Neuronal stem cell (in vitro differentiated cells): Measurements from ENCODE around the gene MANBA.

Experiments used
- DNase-seq: peaks from one replicate; pipeline ENCODE4 v3.0.0-alpha.2; 2013; ENCODE audit warnings: low spot score
- H2AFZ ChIP-seq: one replicate; pipeline ENCODE4 v1.6.1; 2013; ENCODE audit warnings: mild to moderate bottlenecking, low read length, inconsistent platforms
- H2AK5ac ChIP-seq: 2 replicates; pipeline ENCODE4 v1.6.1; 2013; ENCODE audit warnings: low read depth, mild to moderate bottlenecking, inconsistent platforms, low read length, moderate library complexity, mixed read lengths
- H2BK120ac ChIP-seq: 2 replicates; pipeline ENCODE4 v1.6.1; 2013; ENCODE audit warnings: low read depth, mild to moderate bottlenecking, inconsistent platforms, low read length, moderate library complexity, mixed read lengths
- H2BK12ac ChIP-seq: one replicate; pipeline ENCODE4 v1.6.1; 2013; ENCODE audit warnings: low read length, inconsistent platforms
- H2BK15ac ChIP-seq: 2 replicates; pipeline ENCODE4 v1.6.1; 2013; ENCODE audit warnings: mild to moderate bottlenecking, low read length, inconsistent platforms, mixed read lengths
- H2BK5ac ChIP-seq: one replicate; pipeline ENCODE4 v1.6.1; 2013; ENCODE audit warnings: inconsistent platforms, mild to moderate bottlenecking, low read length, moderate library complexity
- H3K14ac ChIP-seq: one replicate; pipeline ENCODE4 v1.6.1; 2013; ENCODE audit warnings: low read length, inconsistent platforms
- H3K18ac ChIP-seq: 2 replicates; pipeline ENCODE4 v1.6.1; 2013; ENCODE audit warnings: low read length, inconsistent platforms
- H3K23ac ChIP-seq: 2 replicates; pipeline ENCODE4 v1.6.1; 2013; ENCODE audit warnings: low read depth, mild to moderate bottlenecking, mixed read lengths, low read length, inconsistent platforms; ENCODE audit not compliant: poor library complexity
- H3K27ac ChIP-seq: replicated peaks from 3 replicates; pipeline ENCODE4 v1.5.1; 2013; ENCODE audit warnings: low read length, inconsistent platforms
- H3K27me3 ChIP-seq, 3 experiments: 2 replicates each; pipeline ENCODE4 v1.6.1; 2013; ENCODE audit warnings: low read length in 3 of 3, mild to moderate bottlenecking in 2 of 3, inconsistent platforms in 1 of 3, low read depth in 1 of 3, mixed read lengths in 1 of 3, moderate library complexity in 1 of 3; ENCODE audit not compliant: control insufficient read depth in 3 of 3, insufficient read depth in 3 of 3
- H3K36me3 ChIP-seq, 2 donors: replicated peaks in 1 of 2; 2 replicates each; pipeline ENCODE4 v1.6.1; 2013; ENCODE audit warnings: low read length in 2 of 2; ENCODE audit not compliant: control insufficient read depth in 2 of 2, insufficient read depth in 2 of 2
- H3K4ac ChIP-seq: 2 replicates; pipeline ENCODE4 v1.6.1; 2013; ENCODE audit warnings: inconsistent platforms, mild to moderate bottlenecking, low read length, moderate library complexity
- H3K4me1 ChIP-seq, 2 donors: 1 replicate in 1 of 2; 2 replicates in 1 of 2; pipeline ENCODE4 v1.6.1; 2013; ENCODE audit warnings: low read length in 2 of 2, low read depth in 1 of 2; ENCODE audit not compliant: control insufficient read depth in 2 of 2, insufficient read depth in 1 of 2
- H3K4me2 ChIP-seq: one replicate; pipeline ENCODE4 v1.6.1; 2013; ENCODE audit warnings: mild to moderate bottlenecking, low read length, inconsistent platforms; ENCODE audit not compliant: insufficient read depth, poor library complexity, severe bottlenecking
- H3K4me3 ChIP-seq, 2 donors: 2 replicates each; pipeline ENCODE4 v1.5.1; 2013; ENCODE audit warnings: low read length in 2 of 2, mild to moderate bottlenecking in 2 of 2, inconsistent platforms in 1 of 2, moderate library complexity in 1 of 2
- H3K79me1 ChIP-seq: one replicate; pipeline ENCODE4 v1.6.1; 2013; ENCODE audit warnings: low read depth, mild to moderate bottlenecking, inconsistent platforms, low read length, moderate library complexity
- H3K9ac ChIP-seq: one replicate; pipeline ENCODE4 v1.6.1; 2013; ENCODE audit warnings: mild to moderate bottlenecking, low read depth, low read length, inconsistent platforms; ENCODE audit not compliant: poor library complexity
- H3K9me3 ChIP-seq, 2 donors: replicated peaks in 1 of 2; 2 replicates each; pipeline versions ENCODE3 to v1.6.1; 2013; ENCODE audit warnings: low read length in 2 of 2, mild to moderate bottlenecking in 2 of 2, inconsistent platforms in 1 of 2, low read depth in 1 of 2, mixed read lengths in 1 of 2, moderate library complexity in 1 of 2; ENCODE audit not compliant: control insufficient read depth in 2 of 2, insufficient read depth in 1 of 2
- H4K8ac ChIP-seq: one replicate; pipeline ENCODE4 v1.6.1; 2013; ENCODE audit warnings: low read depth, mild to moderate bottlenecking, inconsistent platforms, low read length, moderate library complexity
- H4K91ac ChIP-seq: one replicate; pipeline ENCODE4 v1.6.1; 2013; ENCODE audit warnings: low read length, low read depth, mild to moderate bottlenecking, inconsistent platforms; ENCODE audit not compliant: poor library complexity
- WGBS, 2 donors: extraction: QIAGEN DNeasy Blood & Tissue Kit; methylation state at CpG; one replicate each; pipeline ENCODE4 v1.1.7; 2013; ENCODE audit warnings: missing lambda C conversion rate in 2 of 2, mixed read lengths in 1 of 2; ENCODE audit not compliant: insufficient read length in 2 of 2, insufficient replicate concordance in 1 of 2; ENCODE audit errors: extremely low coverage in 2 of 2; 5-methylcytosine and 5-hydroxymethylcytosine counted together

MANBA gene

GRCh38 chr4:102772738-102773340 is 12.1 kb upstream of the MANBA start:
- no CpG with 5 or more reads among the region's 4 CpGs for WGBS, 2 donors
- no peak overlapping the region for H3K4ac ChIP-seq
- H3K18ac ChIP-seq, result no peak overlapping the region
- no peak overlapping the region for H2BK12ac ChIP-seq
- no peak overlapping the region for H2BK15ac ChIP-seq
- H2BK5ac ChIP-seq, result no peak overlapping the region
- no peak overlapping the region for H2AK5ac ChIP-seq
- no peak overlapping the region for H3K27ac ChIP-seq
- H3K79me1 ChIP-seq, result no peaks in the 10 kb centered on the region
- H3K9me3 ChIP-seq, result no peaks in the 10 kb centered on the region
- no peak overlapping the region for H2AFZ ChIP-seq
- H3K4me3 ChIP-seq, result no peak overlapping the region
- H3K4me2 ChIP-seq, result no peak overlapping the region
- H3K23ac ChIP-seq, result no peak overlapping the region
- no peak overlapping the region for H4K91ac ChIP-seq
- H3K36me3 ChIP-seq, result no peaks in the 10 kb centered on the region
- no peak overlapping the region for H3K9ac ChIP-seq
- H3K4me1 ChIP-seq, result no peaks in the 10 kb centered on the region
- H2BK120ac ChIP-seq, result no peak overlapping the region
- H3K27me3 ChIP-seq, result no peaks in the 10 kb centered on the region
- no peak overlapping the region for H4K8ac ChIP-seq
- DNase-seq, result no peak
- no peak overlapping the region for H3K14ac ChIP-seq

GRCh38 chr4:102764901-102765300 is 4.1 kb upstream of the MANBA start:
- Histone ChIP-seq H2BK15ac (no peak overlapping the region), H3K9ac (no peak overlapping the region), H2BK5ac (no peak overlapping the region), H3K4me2 (no peak overlapping the region), H3K27ac (no peak overlapping the region), H2AFZ (no peak overlapping the region), H3K4me1 (peaks cover 0 to 5% of the 10 kb centered on the region in 2 donors), H3K9me3 (no peaks in the 10 kb centered on the region), H2BK12ac (no peak overlapping the region), H3K14ac (no peak overlapping the region), H3K4me3 (no peak overlapping the region), H3K36me3 (no peaks in the 10 kb centered on the region), H2BK120ac (no peak overlapping the region), H2AK5ac (no peak overlapping the region), H3K4ac (no peak overlapping the region), H3K18ac (no peak overlapping the region), H3K79me1 (no peaks in the 10 kb centered on the region), H3K27me3 (no peaks in the 10 kb centered on the region), H4K91ac (no peak overlapping the region), H4K8ac (no peak overlapping the region), H3K23ac (no peak overlapping the region)
- WGBS, 2 donors, result no CpG with 5 or more reads among the region's 3 CpGs
- DNase-seq, result no peak

- Histone ChIP-seq H2BK5ac (no peak overlapping the region), H3K4me1 (peaks cover 2 to 7% of the 10 kb centered on the region in 2 donors), H3K79me1 (no peaks in the 10 kb centered on the region), H2BK12ac (no peak overlapping the region), H3K27ac (no peak overlapping the region), H3K18ac (no peak overlapping the region), H2AFZ (peak overlapping the region; percentile 93), H4K91ac (no peak overlapping the region), H4K8ac (no peak overlapping the region), H3K9ac (no peak overlapping the region), H3K23ac (no peak overlapping the region), H3K9me3 (no peaks in the 10 kb centered on the region), H2BK120ac (no peak overlapping the region), H3K4me2 (no peak overlapping the region), H3K4ac (no peak overlapping the region), H2BK15ac (no peak overlapping the region), H3K36me3 (no peaks in the 10 kb centered on the region), H2AK5ac (no peak overlapping the region), H3K27me3 (no peaks in the 10 kb centered on the region), H3K14ac (no peak overlapping the region), H3K4me3 (no peak overlapping the region)
- DNase-seq, result no peak
- no CpG with 5 or more reads among the region's 14 CpGs for WGBS, 2 donors
Measured at GRCh38 chr4:102761906-102762305, 1.1 kb upstream of the MANBA start.

DNA sequence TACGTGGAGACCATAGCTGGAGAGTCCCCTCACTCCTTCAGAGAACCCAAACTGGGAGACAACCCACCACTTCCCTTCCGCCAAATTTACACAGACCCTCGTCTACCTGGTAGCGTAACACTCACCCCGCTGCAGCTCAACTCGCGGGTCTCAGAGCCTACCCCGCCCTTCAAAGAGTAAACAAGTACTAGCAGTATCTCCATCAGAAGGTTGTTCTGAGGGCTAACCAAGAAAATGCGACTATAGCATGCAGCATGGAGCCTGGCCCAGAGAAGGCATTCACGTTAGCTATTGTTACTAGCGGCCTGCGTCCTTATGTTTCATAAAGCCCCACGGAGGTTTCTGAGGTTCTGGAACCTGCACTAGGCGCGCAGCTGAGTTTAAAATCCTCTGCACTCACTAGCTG is 531 bp upstream of the MANBA start:
- WGBS, 2 donors, result no CpG with 5 or more reads among the region's 15 CpGs
- no peak overlapping the region for H2BK15ac ChIP-seq

More for the DNA sequence above, 531 bp upstream of the MANBA start:
- no peak overlapping the region for H2BK12ac ChIP-seq
- no peak overlapping the region for H4K91ac ChIP-seq
- no peak overlapping the region for H3K4ac ChIP-seq
- no peaks in the 10 kb centered on the region for H3K36me3 ChIP-seq
- no peak overlapping the region for H2BK5ac ChIP-seq
- no peaks in the 10 kb centered on the region for H3K9me3 ChIP-seq
- H3K4me2 ChIP-seq, result peak overlapping the region; percentile 78
- DNase-seq, result peak; percentile 8
- H3K9ac ChIP-seq, result peak overlapping the region; percentile 71
- no peak overlapping the region for H4K8ac ChIP-seq
- H3K4me1 ChIP-seq, result peaks cover 2 to 7% of the 10 kb centered on the region in 2 donors
- H3K27me3 ChIP-seq, result no peaks in the 10 kb centered on the region
- H2AK5ac ChIP-seq, result no peak overlapping the region
- H3K23ac ChIP-seq, result peak overlapping the region; percentile 96
- H3K18ac ChIP-seq, result peak overlapping the region; percentile 58
- peak overlapping the region; percentile 93 for H2AFZ ChIP-seq
- peak overlapping the region; percentile 5 for H3K27ac ChIP-seq
- H3K4me3 ChIP-seq, result peak overlapping the region; percentile 70 to 98
- H3K79me1 ChIP-seq, result no peaks in the 10 kb centered on the region
- H2BK120ac ChIP-seq, result peak overlapping the region; percentile 35
- no peak overlapping the region for H3K14ac ChIP-seq
